ENCODE measurements around the gene FXYD2. TPM values are rescaled to one million over a fixed set of nuclear protein-coding genes. Genes with fewer than 3 reads are reported as not detected.

FXYD2 gene
- total RNA-seq, 2 experiments from 2014 or later: 1.7 to 2.1 TPM

GRCh38 chr11:117870103-117870952 lies 45.8 kb upstream of the FXYD2 start:
- ChIA-PET CTCF (no interaction called here), POLR2A (no interaction called here)
- Mint-ChIP-seq H3K4me3 (no peak overlapping the region), H3K36me3 (ENCODE audit: low read depth) (no peaks in the 10 kb centered on the region), H3K27ac (no peak overlapping the region), H3K9me3 (no peaks in the 10 kb centered on the region), H3K4me1 (ENCODE audit: low read depth) (peaks cover 23% of the 10 kb centered on the region), H3K27me3 (peaks cover 34% of the 10 kb centered on the region)
- no peak for TF ChIP-seq CTCF (IDR thresholded peaks at IDR 0.05)
- H3K27ac ChIP-seq (ENCODE audit: low read depth in 1 of 2, low read length in 2 of 2): no peak overlapping the region
- intact Hi-C loops (cut with DNase I, micrococcal nuclease): no loop called here
- DNase-seq: no peak
- H3K27me3 ChIP-seq (ENCODE audit: control insufficient read depth in 1 of 2, insufficient read depth in 2 of 2, low read length in 2 of 2): peaks cover 20 to 23% of the 10 kb centered on the region in 2 experiments
- H3K9me3 ChIP-seq (ENCODE audit: control insufficient read depth in 1 of 2, insufficient read depth in 1 of 2, low read length in 2 of 2): no peaks in the 10 kb centered on the region
- H3K36me3 ChIP-seq (ENCODE audit: insufficient read depth, low read length): no peaks in the 10 kb centered on the region
- H3K4me1 ChIP-seq (ENCODE audit: insufficient read depth, low read length): peaks cover 19% of the 10 kb centered on the region
- H3K4me3 ChIP-seq (ENCODE audit: low read length): no peak overlapping the region
- ATAC-seq (ENCODE audit: poor library complexity): no peak

- TF ChIP-seq CTCF (IDR thresholded peaks at IDR 0.05): no peak
- Mint-ChIP-seq H3K4me3 (no peak overlapping the region), H3K27ac (no peak overlapping the region), H3K9me3 (no peaks in the 10 kb centered on the region), H3K4me1 (ENCODE audit: low read depth) (peaks cover 17% of the 10 kb centered on the region), H3K27me3 (peaks cover 28% of the 10 kb centered on the region), H3K36me3 (ENCODE audit: low read depth) (no peaks in the 10 kb centered on the region)
- H3K4me1 ChIP-seq (ENCODE audit: insufficient read depth, low read length): peaks cover 13% of the 10 kb centered on the region
- peaks cover 13 to 16% of the 10 kb centered on the region in 2 experiments for H3K27me3 ChIP-seq (ENCODE audit: control insufficient read depth in 1 of 2, insufficient read depth in 2 of 2, low read length in 2 of 2)
- CTCF ChIA-PET: no interaction called here
- ATAC-seq (ENCODE audit: poor library complexity): no peak
- no peak overlapping the region for H3K27ac ChIP-seq (ENCODE audit: low read depth in 1 of 2, low read length in 2 of 2)
- POLR2A ChIA-PET: no interaction called here
- H3K36me3 ChIP-seq (ENCODE audit: insufficient read depth, low read length): no peaks in the 10 kb centered on the region
- no peaks in the 10 kb centered on the region for H3K9me3 ChIP-seq (ENCODE audit: control insufficient read depth in 1 of 2, insufficient read depth in 1 of 2, low read length in 2 of 2)
- intact Hi-C loops (cut with DNase I, micrococcal nuclease): no loop called here
- no peak for DNase-seq
- no peak overlapping the region for H3K4me3 ChIP-seq (ENCODE audit: low read length)
Measured at GRCh38 chr11:117869604-117870003, 45.1 kb upstream of the FXYD2 start.

GRCh38 chr11:117868815-117869561 lies 44.4 kb upstream of the FXYD2 start:
- no peak for DNase-seq
- intact Hi-C loops (cut with DNase I, micrococcal nuclease): no loop called here
- Mint-ChIP-seq H3K4me3 (no peak overlapping the region), H3K27ac (no peak overlapping the region), H3K36me3 (ENCODE audit: low read depth) (no peaks in the 10 kb centered on the region), H3K27me3 (peaks cover 23% of the 10 kb centered on the region), H3K9me3 (no peaks in the 10 kb centered on the region), H3K4me1 (ENCODE audit: low read depth) (peaks cover 12% of the 10 kb centered on the region)
- Histone ChIP-seq H3K9me3 (ENCODE audit: control insufficient read depth in 1 of 2, insufficient read depth in 1 of 2, low read length in 2 of 2) (no peaks in the 10 kb centered on the region), H3K27ac (ENCODE audit: low read depth in 1 of 2, low read length in 2 of 2) (no peak overlapping the region), H3K4me3 (ENCODE audit: low read length) (no peak overlapping the region), H3K27me3 (ENCODE audit: control insufficient read depth in 1 of 2, insufficient read depth in 2 of 2, low read length in 2 of 2) (peaks cover 7 to 10% of the 10 kb centered on the region in 2 experiments), H3K4me1 (ENCODE audit: insufficient read depth, low read length) (peaks cover 7% of the 10 kb centered on the region), H3K36me3 (ENCODE audit: insufficient read depth, low read length) (no peaks in the 10 kb centered on the region)
- TF ChIP-seq CTCF (IDR thresholded peaks at IDR 0.05): no peak
- no peak for ATAC-seq (ENCODE audit: poor library complexity)
- POLR2A ChIA-PET: no interaction called here
- CTCF ChIA-PET: no interaction called here
